Measurements from ENCODE around the gene HRH3.

The HRH3 gene

DNA sequence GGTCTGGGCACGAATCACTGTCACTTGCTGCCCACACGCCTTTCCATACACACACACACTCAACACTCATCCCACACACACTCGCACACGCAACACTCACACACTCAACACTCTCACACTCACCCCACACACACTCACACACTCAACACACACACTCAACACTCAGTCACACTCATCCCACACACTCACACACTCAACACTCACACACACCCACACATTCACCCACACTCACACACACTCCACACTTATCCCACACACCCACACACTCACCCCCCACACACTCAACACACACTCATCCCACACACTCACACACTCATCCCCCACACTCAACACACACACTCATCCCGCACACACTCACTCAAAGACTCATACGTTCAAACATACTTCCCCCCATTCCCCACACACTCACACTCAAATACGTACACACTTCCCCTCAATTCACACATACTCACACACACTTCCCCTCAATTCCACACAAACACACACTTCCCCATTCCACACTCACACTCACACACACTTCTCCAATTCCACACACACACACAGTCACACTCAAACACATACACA, 9.0 kb upstream of the HRH3 start:
- DNase-seq, result no peak

DNA sequence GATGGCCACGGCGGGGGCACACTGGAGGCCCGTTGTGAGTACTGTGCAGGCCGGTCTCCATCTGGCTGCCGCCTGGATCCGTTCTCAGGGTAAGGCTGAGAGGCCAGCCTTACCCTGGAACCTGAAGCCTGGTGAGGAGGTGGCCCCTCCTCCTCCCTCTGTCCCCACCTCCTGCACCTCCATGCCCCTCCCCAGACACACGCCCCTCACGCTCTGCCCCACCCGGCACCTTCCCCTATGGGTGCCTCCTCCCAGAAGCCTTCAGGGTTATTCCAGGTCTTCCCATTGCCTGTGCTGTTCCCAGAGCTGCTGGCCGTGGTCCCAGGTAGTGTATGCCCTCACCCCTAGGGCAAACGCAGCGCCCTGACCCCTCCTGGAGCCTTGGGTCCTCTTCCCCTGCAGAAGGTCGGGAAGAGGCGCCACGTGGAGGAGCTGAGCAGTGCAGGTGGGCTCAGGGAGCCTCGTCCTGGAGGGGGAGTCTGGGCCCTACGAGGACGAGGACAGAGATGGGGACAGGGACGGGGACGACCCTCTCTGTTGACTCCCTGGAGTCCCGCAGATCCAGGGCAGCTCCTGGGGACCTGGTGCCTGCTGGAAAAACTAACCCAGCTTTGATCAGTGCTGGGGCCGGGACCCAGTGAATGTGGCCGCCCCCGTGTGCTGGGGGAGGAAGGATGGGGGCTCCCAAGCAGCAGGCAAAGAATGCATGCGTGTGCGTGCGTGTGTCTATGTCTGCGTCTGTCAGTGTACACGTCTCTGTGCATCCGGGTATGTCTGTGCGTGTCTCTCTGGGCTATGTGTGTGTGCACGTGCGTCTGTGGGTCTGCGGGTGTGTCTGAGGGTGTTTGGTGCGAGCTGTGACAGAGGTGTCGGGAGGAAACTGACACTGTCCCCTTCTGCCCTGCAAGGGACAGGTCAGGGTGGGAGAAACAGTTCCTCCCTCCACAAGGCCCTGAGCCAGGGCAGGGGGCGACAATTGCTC, 8.2 kb upstream of the HRH3 start:
- no peak for DNase-seq

- DNase-seq, result no peak
Measured at GRCh38 chr20:62227591-62227976, 7.5 kb upstream of the HRH3 start.

DNA sequence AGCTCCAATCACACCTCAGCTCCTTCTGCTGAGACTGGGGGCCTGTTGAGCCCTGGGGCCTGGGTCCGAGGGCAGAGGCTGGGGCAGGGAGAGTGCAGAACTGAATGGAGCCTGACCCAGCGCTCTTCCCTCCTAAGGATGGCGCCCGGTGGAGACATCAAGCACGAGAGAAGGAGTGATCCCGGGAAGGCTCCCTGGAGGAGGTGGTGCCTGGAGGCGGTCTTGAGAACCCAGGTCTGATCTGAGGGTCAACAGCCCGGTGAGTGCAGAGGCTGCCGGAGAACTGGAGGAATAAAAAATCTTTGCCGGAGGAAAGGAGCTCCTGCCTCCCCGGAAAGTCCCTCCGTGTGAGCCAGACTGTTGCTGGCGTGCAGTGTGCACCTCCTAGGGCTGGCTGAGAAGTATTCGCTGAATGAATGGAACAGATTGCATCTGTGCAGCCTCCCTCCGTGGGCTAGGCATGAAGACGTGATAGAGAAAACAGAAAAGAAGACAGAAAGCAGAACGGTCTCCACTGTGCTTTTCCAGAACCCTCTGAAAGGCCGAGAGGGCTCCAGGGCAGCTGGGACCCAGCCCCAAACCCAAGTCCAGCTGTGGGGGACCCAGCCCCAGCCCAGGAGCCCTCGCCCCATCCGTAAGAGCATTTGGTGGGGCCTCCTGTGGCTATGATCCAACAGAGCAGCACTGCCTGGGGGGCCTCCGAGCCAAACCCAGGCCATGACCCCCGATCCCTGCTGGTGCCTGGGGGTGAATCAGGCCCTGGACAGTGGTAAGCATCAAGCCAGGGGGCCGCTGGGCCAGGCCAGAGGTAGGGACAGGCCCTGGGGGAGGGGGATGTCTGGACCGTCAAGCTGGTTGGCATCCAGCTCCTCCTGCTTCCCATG, 6.9 kb upstream of the HRH3 start:
- no peak for DNase-seq

DNA sequence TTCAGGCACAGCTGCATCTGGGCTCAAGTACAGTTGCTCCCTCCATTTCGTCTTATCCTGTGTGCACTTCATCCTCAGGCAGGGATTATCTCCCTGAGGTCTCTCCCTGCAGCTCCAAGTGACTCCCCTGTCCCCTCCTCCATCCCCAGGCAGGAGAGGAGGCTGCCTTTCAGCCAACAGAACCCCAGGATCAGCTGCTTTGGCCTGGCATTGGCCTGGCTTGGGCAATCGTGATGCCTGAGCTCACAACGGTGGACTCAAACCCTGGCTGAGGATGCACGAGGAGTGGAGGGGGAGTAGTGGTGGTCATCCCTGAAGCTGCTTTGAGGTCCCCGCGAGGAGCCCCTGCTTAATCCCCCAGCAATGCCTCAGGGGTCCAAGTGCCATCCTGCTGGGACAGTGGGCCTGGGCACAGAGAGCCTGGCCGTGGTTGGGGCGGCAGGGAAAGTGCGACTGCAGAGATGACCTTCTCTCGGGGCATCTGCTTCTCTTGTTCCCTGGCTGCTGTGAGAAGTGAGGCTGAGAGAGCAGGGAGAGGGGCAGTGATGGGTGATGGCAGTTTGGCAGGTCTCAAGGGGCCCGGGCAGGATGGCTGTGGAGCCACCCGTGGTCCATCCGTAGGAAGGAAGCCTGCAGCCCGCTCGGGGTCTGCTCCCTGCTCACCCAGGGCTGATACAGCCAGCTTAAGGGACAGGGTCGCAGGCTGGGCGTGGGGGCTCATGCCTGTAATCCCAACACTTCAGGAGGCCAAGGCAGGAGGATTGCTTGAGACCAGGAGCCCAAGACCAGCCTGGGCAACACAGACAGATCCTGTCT, 6.0 kb upstream of the HRH3 start:
- no peak for DNase-seq

DNA sequence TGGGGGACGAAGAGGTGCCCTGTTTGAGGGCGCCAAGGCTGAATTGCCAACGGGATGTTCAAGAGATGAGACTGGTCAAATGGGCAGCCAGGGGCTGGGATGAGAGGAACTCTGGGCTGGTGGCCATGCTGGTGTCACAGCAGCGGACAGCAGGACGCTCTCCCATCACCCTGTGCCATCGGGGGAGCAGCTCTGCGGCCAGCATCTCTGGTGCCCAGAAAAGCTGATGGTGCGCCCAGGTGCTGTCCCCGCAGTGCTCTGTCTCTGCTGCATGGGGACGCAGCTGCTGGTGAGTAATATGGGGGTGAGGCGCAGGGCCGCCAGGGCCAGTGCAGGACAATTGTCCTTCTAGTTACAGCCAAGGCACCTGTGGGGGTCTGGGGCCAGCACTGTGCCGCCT, 4.9 kb upstream of the HRH3 start:
- no peak for DNase-seq

GRCh38 chr20:62224113-62224855, 4.2 kb upstream of the HRH3 start:
- no peak for DNase-seq

GRCh38 chr20:62223571-62223970, 3.5 kb upstream of the HRH3 start:
- DNase-seq, result no peak

DNA sequence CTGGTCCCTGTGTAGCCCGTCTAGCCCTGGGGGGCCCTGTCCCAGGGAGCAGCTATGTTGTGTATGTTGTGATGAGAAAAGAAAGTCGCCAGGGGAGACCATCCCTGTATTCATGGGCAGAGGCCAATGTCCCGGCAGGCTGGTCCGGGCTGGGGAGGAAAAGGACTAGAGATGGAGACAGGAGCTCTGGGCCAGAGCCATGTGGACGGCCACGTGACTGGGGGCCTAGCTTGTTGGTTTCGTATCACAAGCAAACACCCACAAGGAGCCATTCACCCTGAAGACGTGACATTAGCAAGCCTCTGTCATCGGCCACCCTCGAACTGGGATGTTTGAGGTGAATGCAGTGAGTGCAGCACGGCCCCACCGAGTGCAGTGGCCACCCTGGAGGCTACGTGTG, 2.9 kb upstream of the HRH3 start:
- no peak for DNase-seq

DNA sequence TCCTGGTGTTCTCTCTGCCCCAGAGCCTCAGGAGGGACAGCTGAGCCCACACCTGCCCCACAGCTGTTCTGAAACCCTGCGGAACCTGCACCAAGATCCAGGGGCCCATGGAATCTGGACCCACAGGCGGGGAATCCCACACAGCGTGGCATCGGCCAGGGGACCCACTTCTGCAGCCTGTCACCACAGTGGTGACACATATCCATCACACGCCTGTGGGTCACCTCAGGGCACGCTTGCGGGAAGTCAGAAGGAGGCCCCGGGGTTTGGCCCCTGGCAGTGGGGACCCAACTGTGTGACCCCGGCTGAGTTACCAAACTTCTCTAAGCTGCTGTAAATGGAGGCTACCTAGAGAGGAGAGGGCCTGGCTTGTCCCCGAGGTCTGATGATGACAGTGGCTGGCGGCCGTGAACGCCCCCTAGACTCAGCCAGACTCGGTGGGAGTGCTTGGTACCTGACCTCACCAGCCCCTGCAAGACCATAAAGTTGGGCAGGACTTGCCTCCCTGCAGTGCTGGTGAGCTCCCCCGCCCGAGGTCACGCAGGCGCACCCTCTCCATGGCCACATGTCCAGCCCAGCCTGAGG, 2.3 kb upstream of the HRH3 start:
- no peak for DNase-seq

DNA sequence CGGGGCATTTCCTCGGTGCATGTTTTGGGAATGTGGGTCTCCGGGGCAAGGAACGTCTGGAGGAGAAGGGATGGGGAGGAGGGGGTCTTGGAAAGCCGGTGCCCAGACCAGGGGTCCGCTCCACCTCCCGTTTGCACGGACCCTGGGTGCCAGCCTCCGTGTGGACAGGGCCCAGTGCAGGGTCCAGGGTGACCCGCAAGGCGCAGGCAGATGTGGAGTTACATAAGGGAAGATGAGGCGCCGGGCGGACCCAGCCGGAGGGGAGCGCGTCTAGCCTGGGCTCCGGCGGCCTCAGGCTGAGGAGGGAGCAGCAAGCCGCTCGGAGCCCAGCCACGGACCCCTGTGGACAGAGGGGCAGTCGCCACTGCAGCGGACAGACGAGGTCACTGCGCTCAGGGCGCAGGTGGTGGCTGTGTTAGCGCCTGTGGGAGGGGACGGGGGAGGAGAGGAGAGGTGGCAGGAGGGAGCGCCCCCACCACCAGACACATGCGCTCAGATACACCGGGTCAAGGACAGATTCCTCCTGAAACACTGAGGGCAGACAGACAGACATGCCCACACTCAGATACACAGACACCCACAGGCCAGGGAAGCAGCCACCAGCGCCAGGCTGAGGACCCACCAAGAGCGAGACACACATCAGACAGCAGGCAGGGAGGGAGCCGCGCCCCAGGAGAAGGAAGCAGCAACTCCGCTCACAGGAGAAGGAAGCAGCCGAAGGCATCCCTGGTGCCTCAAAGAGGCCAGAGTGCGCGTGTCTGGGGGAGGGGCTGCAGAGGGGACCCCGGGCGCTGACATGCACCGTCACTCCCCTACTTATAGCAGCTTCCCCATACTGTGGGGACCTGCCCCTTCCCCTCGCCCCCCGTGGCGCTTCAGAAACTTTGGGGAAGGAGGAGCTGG, 839 bp upstream of the HRH3 start:
- DNase-seq, result no peak

- DNase-seq, result no peak
Measured at GRCh38 chr20:62219101-62219991, 732 bp downstream of the HRH3 start.

DNA sequence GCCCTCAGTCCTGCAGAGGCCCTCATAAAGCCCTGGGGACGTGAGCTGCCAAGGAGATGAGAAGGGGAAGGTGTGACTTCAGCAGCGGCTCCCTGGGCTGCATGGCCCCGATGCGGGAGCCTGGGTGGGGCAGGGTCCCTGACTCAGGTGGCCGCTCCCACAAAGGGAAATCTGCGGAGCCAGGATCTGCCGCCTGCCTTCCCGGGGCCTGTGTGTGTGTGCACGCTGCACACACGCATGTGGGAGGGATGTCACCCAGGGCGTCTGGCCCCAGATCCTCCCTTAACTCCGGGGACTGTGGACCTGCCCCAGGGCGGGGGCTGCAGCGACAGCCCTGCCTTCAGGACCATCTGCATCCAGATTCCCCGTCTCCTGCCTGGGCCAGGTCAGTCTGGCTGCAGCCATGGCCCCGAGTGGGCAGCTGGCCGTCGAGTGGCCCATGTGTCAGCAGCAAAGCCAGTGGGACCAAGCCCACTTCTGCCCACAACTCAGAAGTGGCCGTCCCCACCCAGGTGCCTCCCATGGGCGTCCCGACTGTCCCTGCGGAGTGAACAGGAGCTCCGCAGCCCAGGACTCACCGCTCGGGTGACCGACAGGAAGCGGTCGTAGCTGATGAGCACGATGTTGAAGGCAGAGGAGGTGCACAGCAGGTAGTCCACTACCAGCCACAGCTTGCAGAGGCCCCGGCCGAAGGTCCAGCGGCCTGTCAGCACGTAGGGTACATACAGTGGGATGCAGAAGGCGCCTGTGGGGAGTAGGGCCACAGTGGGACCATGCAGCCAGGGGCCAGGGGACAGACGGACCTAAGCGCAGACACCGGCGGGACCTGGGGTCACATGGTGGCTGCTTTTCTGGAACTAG, 1.9 kb downstream of the HRH3 start:
- no peak for DNase-seq

- DNase-seq, result no peak
Measured at GRCh38 chr20:62216636-62217566, 3.2 kb downstream of the HRH3 start.

- DNase-seq, result no peak
Measured at GRCh38 chr20:62215991-62216635, 4.0 kb downstream of the HRH3 start.
